Coronary artery (tissue), 2 donors: Measurements from ENCODE around the gene USP21.

Experiments
- DNase-seq: peaks from one replicate; pipeline ENCODE4 v3.0.0-alpha.2; 2017; ENCODE audit warnings: low spot score
- H3K27ac ChIP-seq, 2 donors: fragments of 200-600 bp; sonication (generic); one replicate each; pipeline ENCODE4 v1.5.1; 2016 to 2019
- H3K4me3 ChIP-seq: fragments of 200-600 bp; sonication (generic); 2 replicates; pipeline ENCODE4 v1.5.1; 2016; ENCODE audit warnings: mild to moderate bottlenecking, moderate library complexity
- CTCF ChIP-seq: fragments of 200-600 bp; sonication (generic); IDR thresholded peaks from one replicate; pipeline ENCODE4 v1.5.1; 2019; ENCODE audit warnings: antibody characterized with exemption

The USP21 gene

GRCh38 chr1:161187311-161187710 lies 28.0 kb downstream of the USP21 start:
- H3K27ac ChIP-seq: no peak overlapping the region
- TF ChIP-seq CTCF: no peak
- H3K4me3 ChIP-seq: no peak overlapping the region
- no peak for DNase-seq

- H3K27ac ChIP-seq: no peak overlapping the region
- TF ChIP-seq CTCF: no peak
- DNase-seq: no peak
- H3K4me3 ChIP-seq: no peak overlapping the region
Observed at GRCh38 chr1:161188381-161188780, 29.1 kb downstream of the USP21 start.

- no peak for TF ChIP-seq CTCF
- H3K4me3 ChIP-seq: no peak overlapping the region
- no peak overlapping the region for H3K27ac ChIP-seq
- no peak for DNase-seq
Observed at GRCh38 chr1:161189036-161189435, 29.7 kb downstream of the USP21 start.

GRCh38 chr1:161190962-161191521 lies 31.7 kb downstream of the USP21 start:
- TF ChIP-seq CTCF: no peak
- DNase-seq: no peak
- no peak overlapping the region for H3K27ac ChIP-seq
- no peak overlapping the region for H3K4me3 ChIP-seq

- TF ChIP-seq CTCF: no peak
- H3K4me3 ChIP-seq: no peak overlapping the region
- no peak for DNase-seq
- H3K27ac ChIP-seq: no peak overlapping the region
Observed at GRCh38 chr1:161191971-161192370, 32.7 kb downstream of the USP21 start.

GRCh38 chr1:161192476-161193465 lies 33.5 kb downstream of the USP21 start:
- TF ChIP-seq CTCF: peak; percentile 82
- DNase-seq: no peak
- H3K4me3 ChIP-seq: peak overlapping the region; percentile 75

More at GRCh38 chr1:161192476-161193465, 33.5 kb downstream of the USP21 start:
- H3K27ac ChIP-seq: peak overlapping the region; percentile 23 to 70
